SK-N-SH (cell line): Measurements from ENCODE around the gene ADCYAP1R1. TPM values are rescaled to one million over a fixed set of nuclear protein-coding genes. Genes with fewer than 3 reads are reported as not detected.

Experiments used
- CTCF ChIA-PET: fragments of 300-600, 350-600 bp; formaldehyde crosslinking; extraction: SDS; loops from one replicate; lab custom pipeline; 2021; lab: Yijun Ruan, JAX
- POLR2A ChIA-PET: fragments of 350-600 bp; sonication (Branson Sonifier 250); formaldehyde crosslinking; extraction: SDS; loops from one replicate; lab custom pipeline; 2020; ENCODE audit warnings: antibody characterized with exemption, inconsistent platforms; lab: Yijun Ruan, JAX
- DNase-seq: peaks from one replicate; pipeline ENCODE4 v3.0.0; 2012
- H2AFZ ChIP-seq: fragments of 200-600 bp; sonication (generic); 2 replicates; pipeline ENCODE4 v1.8.1; 2016; ENCODE audit warnings: antibody characterized with exemption, mild to moderate bottlenecking, low read depth
- H3F3A ChIP-seq: fragments of 200-600 bp; sonication (generic); replicated peaks from 2 replicates; pipeline ENCODE3; 2016; ENCODE audit warnings: antibody characterized with exemption, mild to moderate bottlenecking; ENCODE audit not compliant: insufficient read depth
- H3K27ac ChIP-seq, 2 experiments: fragments of 200-500 bp in 1 of 2; fragments of 200-600 bp in 1 of 2; sonication (Bioruptor generic) in 1 of 2; sonication (generic), shearing (Covaris generic) in 1 of 2; 2 replicates each; pipeline versions ENCODE4 v1.5.1 to v1.6.1; 2014 to 2016; ENCODE audit warnings: low read depth in 2 of 2, inconsistent platforms in 1 of 2, low read length in 1 of 2, mild to moderate bottlenecking in 1 of 2, mixed read lengths in 1 of 2
- H3K27me3 ChIP-seq: fragments of 200-600 bp; sonication (generic), shearing (Covaris generic); 2 replicates; pipeline ENCODE4 v1.6.1; 2016; ENCODE audit warnings: mixed run types; ENCODE audit not compliant: insufficient read depth
- H3K36me3 ChIP-seq, 2 experiments: fragments of 200-500 bp in 1 of 2; fragments of 200-600 bp in 1 of 2; sonication (Bioruptor generic) in 1 of 2; sonication (generic) in 1 of 2; replicated peaks in 1 of 2; 2 replicates each; pipeline versions ENCODE3 to v1.5.1; 2014 to 2016; ENCODE audit warnings: low read length in 1 of 2, mild to moderate bottlenecking in 1 of 2; ENCODE audit not compliant: insufficient read depth in 2 of 2, control insufficient read depth in 1 of 2
- H3K4me1 ChIP-seq, 2 experiments: fragments of 200-500 bp in 1 of 2; fragments of 200-600 bp in 1 of 2; sonication (Bioruptor generic) in 1 of 2; sonication (generic), shearing (Covaris generic) in 1 of 2; 2 replicates each; pipeline versions ENCODE4 v1.5.1 to v1.6.1; 2014 to 2016; ENCODE audit warnings: low read depth in 1 of 2, low read length in 1 of 2, mixed run types in 1 of 2; ENCODE audit not compliant: insufficient read depth in 2 of 2, control insufficient read depth in 1 of 2
- H3K4me2 ChIP-seq: fragments of 200-600 bp; sonication (generic), shearing (Covaris generic); 2 replicates; pipeline ENCODE4 v1.6.1; 2017; ENCODE audit warnings: mixed run types
- H3K4me3 ChIP-seq, 2 experiments: fragments of 200-500 bp in 1 of 2; fragments of 200-600 bp in 1 of 2; sonication (Bioruptor generic) in 1 of 2; sonication (generic), shearing (Covaris generic) in 1 of 2; 2 replicates each; pipeline versions ENCODE4 v1.5.1 to v1.8.1; 2014 to 2016; ENCODE audit warnings: low read depth in 2 of 2, inconsistent platforms in 1 of 2, low read length in 1 of 2, mild to moderate bottlenecking in 1 of 2, mixed read lengths in 1 of 2, moderate library complexity in 1 of 2
- H3K79me2 ChIP-seq: fragments of 200-600 bp; sonication (generic); 2 replicates; pipeline ENCODE4 v1.8.1; 2017; ENCODE audit warnings: mild to moderate bottlenecking; ENCODE audit not compliant: insufficient read depth
- H3K9ac ChIP-seq: fragments of 200-600 bp; sonication (generic); 2 replicates; pipeline ENCODE4 v1.6.1; 2017; ENCODE audit warnings: mixed run types
- H3K9me2 ChIP-seq: fragments of 200-600 bp; sonication (generic); 2 replicates; pipeline ENCODE4 v1.6.1; 2017; ENCODE audit warnings: mixed run types
- H3K9me3 ChIP-seq: fragments of 200-600 bp; sonication (generic); 2 replicates; pipeline ENCODE4 v1.6.1; 2017; ENCODE audit warnings: mixed run types, mild to moderate bottlenecking, moderate library complexity
- H4K20me1 ChIP-seq: fragments of 200-600 bp; sonication (generic); 2 replicates; pipeline ENCODE4 v1.6.1; 2017; ENCODE audit warnings: mild to moderate bottlenecking, mixed run types; ENCODE audit not compliant: insufficient read depth
- EZH2phosphoT487 ChIP-seq: fragments of 200-600 bp; sonication (generic); IDR thresholded peaks from 2 replicates; pipeline ENCODE4 v1.6.1; 2017; ENCODE audit warnings: low read depth, mixed run types, mild to moderate bottlenecking, antibody characterized with exemption, moderate library complexity, borderline replicate concordance
- FOSL2 ChIP-seq: IDR thresholded peaks from 2 replicates; pipeline ENCODE4 v1.4.0; 2012; ENCODE audit warnings: low read depth, mild to moderate bottlenecking, moderate library complexity, borderline replicate concordance
- FOXJ3 ChIP-seq: sonication (generic); formaldehyde crosslinking; IDR thresholded peaks from 2 replicates; pipeline ENCODE4 v1.5.1; 2020; ENCODE audit warnings: mild to moderate bottlenecking, missing genetic modification reagents
- FOXM1 ChIP-seq: IDR thresholded peaks from 2 replicates; pipeline ENCODE4 v1.4.0; 2012; ENCODE audit warnings: low read depth, mild to moderate bottlenecking
- MEF2A ChIP-seq: IDR thresholded peaks from 2 replicates; pipeline ENCODE4 v1.4.0; 2012; ENCODE audit warnings: low read depth, borderline replicate concordance
- MXI1 ChIP-seq: IDR thresholded peaks from 2 replicates; pipeline ENCODE4 v1.6.1; 2012; ENCODE audit warnings: mild to moderate bottlenecking, low read depth, low read length, improper control_type of control experiment
- NRF1 ChIP-seq: IDR thresholded peaks from 2 replicates; pipeline ENCODE4 v1.6.1; 2012; ENCODE audit warnings: low read depth, mild to moderate bottlenecking, low read length
- PBX3 ChIP-seq: IDR thresholded peaks from 2 replicates; pipeline ENCODE4; 2012
- POLR2AphosphoS5 ChIP-seq: IDR thresholded peaks from 2 replicates; pipeline ENCODE4 v1.6.1; 2012; ENCODE audit warnings: low read depth, low read length
- RCOR1 ChIP-seq: fragments of 150-350 bp; IDR thresholded peaks from 2 replicates; pipeline ENCODE4 v1.6.1; 2017; ENCODE audit warnings: antibody characterized with exemption, low read length
- RFX5 ChIP-seq: IDR thresholded peaks from 2 replicates; pipeline ENCODE4 v1.6.1; 2012; ENCODE audit warnings: mild to moderate bottlenecking, improper control_type of control experiment, low read length
- RXRA ChIP-seq: IDR thresholded peaks from 2 replicates; pipeline ENCODE4 v1.4.0; 2012; ENCODE audit warnings: low read depth, mild to moderate bottlenecking, borderline replicate concordance
- SIN3A ChIP-seq: IDR thresholded peaks from 2 replicates; pipeline ENCODE4 v1.6.1; 2012; ENCODE audit warnings: low read depth, mild to moderate bottlenecking, low read length, moderate library complexity, borderline replicate concordance
- SMC3 ChIP-seq: IDR thresholded peaks from 2 replicates; pipeline ENCODE4 v1.6.1; 2012; ENCODE audit warnings: low read depth, low read length, improper control_type of control experiment
- TEAD4 ChIP-seq: IDR thresholded peaks from 2 replicates; pipeline ENCODE4 v1.4.0; 2012; ENCODE audit warnings: mild to moderate bottlenecking, borderline replicate concordance; ENCODE audit not compliant: insufficient read depth
- USF1 ChIP-seq: IDR thresholded peaks from 2 replicates; pipeline ENCODE4 v1.4.0; 2012; ENCODE audit warnings: low read depth, borderline replicate concordance
- WGBS: methylation state at CpG from one replicate; pipeline ENCODE4 v1.1.6; 2017; ENCODE audit warnings: low lambda C conversion rate; 5-methylcytosine and 5-hydroxymethylcytosine counted together
- polyA plus RNA-seq, 3 experiments: library from polyadenylated mRNA; depleted of rRNA; stranded (reverse); fragments of >200 nt; gene quantifications; 2 replicates each; pipeline ENCODE4 v1.2.3, GENCODE V29; 2012

Gene ADCYAP1R1
- polyA plus RNA-seq, 1 of the 3 experiments (the other 2 are of a cell fraction) = 0.08 TPM

DNA sequence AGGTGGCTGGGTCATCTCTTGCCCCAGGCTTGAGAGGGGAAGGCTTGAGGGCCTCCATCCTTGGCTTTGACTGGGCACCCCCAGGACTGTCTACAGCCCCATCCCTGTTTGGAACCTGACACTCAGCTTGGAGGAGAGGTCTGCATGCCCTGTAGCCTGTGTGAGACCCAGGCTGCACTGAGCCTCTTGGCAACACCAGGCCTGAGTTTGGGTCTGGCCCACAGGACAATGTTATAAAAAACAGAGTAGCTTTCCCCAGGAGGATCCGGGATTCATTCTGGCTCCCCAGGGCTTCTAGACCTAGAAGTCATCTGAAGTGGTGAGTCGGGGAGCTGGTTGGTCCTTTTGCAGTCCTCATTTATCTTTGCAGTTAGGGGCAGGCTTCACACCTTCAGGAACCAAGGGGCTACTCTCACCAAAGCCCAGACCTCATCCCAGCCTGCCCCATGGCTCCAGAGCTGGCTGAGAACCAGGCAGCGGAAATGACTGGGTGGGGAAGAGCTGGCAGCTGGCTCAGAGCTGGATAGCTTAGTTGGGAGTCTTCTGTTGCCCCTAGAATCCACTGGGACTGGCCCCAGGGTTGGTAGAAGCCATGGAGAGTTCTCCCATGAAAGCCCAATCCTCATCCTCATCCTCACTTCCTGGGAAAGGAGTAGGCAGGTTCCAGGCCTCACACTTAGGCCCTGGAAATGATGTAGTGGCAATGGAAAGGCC lies 68.8 kb downstream of the ADCYAP1R1 start:
- DNase-seq = no peak
- ChIA-PET POLR2A (interaction anchor here (0.8 to 3.5 kb wide), 2 partner anchors 71 to 137 kb away, joined by 3 to 35 read pairs; no protein-coding TSS in a partner anchor), CTCF (interaction anchor here (0.5 to 14.1 kb wide), 14 partner anchors 14 to 376 kb away, joined by 3 to 1191 read pairs (median 36); partner anchors contain the start of gene ADCYAP1R1)
- Histone ChIP-seq H2AFZ (no peak overlapping the region), H3K27ac (no peak overlapping the region), H4K20me1 (no peaks in the 10 kb centered on the region; the same call in 1 of the 2 replicates), H3K9me2 (no peaks in the 10 kb centered on the region), H3K4me2 (no peak overlapping the region), H3K36me3 (no peaks in the 10 kb centered on the region), H3F3A (no peaks in the 10 kb centered on the region), H3K9me3 (no peaks in the 10 kb centered on the region), H3K4me1 (peaks cover 0 to 5% of the 10 kb centered on the region in 2 experiments; a peak in 2 of 4 replicates), H3K9ac (no peak overlapping the region), H3K79me2 (no peaks in the 10 kb centered on the region), H3K4me3 (no peak overlapping the region), H3K27me3 (no peaks in the 10 kb centered on the region; the same call in 1 of the 2 replicates)
- TF ChIP-seq FOSL2 (no peak), MEF2A (no peak), FOXJ3 (no peak), SIN3A (no peak), POLR2AphosphoS5 (no peak), RXRA (no peak), FOXM1 (no peak)
- WGBS = 16% methylated on average over 3 of the region's 3 CpGs

DNA sequence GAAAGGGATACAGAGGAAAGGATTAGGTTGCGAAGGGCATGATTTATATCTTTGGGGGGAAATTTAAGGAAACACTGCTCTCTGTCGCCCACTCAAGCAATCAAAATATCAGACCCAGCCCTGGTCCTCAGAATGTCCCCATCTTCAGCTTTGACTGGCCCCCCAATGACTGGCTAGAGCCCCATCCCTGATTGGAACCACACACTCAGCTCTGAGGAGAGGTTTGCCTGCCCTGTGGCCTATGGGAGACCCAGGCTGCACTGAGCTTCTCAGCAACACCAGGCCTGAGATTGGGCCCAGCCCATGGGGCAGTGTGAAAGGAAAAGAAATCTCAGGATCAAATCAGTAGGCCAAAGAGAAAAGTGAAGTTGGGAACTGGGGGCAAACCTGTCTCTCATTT lies 69.5 kb downstream of the ADCYAP1R1 start:
- ChIA-PET POLR2A (interaction anchor here (0.8 to 3.5 kb wide), 3 partner anchors 72 to 137 kb away, joined by 3 to 35 read pairs (median 4); no protein-coding TSS in a partner anchor), CTCF (interaction anchor here (0.7 to 14.1 kb wide), 44 partner anchors 13 to 438 kb away, joined by 3 to 1191 read pairs (median 11); partner anchors contain the start of genes ADCYAP1R1, GHRHR and MINDY4)
- peaks cover 0 to 2% of the 10 kb centered on the region in 2 experiments; a peak in 2 of 4 replicates for H3K4me1 ChIP-seq
- no peak overlapping the region for H3K4me2 ChIP-seq
- no peaks in the 10 kb centered on the region for H3K36me3 ChIP-seq
- H3K9ac ChIP-seq = no peak overlapping the region
- no peaks in the 10 kb centered on the region for H3F3A ChIP-seq
- TF ChIP-seq NRF1 (no peak), RXRA (no peak), PBX3 (no peak), POLR2AphosphoS5 (no peak), SMC3 (no peak), MXI1 (no peak), USF1 (no peak), EZH2phosphoT487 (no peak), TEAD4 (no peak), MEF2A (no peak), RFX5 (no peak), RCOR1 (no peak)
- no peak for DNase-seq
- H3K4me3 ChIP-seq = no peak overlapping the region
- no peak overlapping the region for H3K27ac ChIP-seq
- H3K9me3 ChIP-seq = no peaks in the 10 kb centered on the region
- H3K9me2 ChIP-seq = no peaks in the 10 kb centered on the region
- no peaks in the 10 kb centered on the region; the same call in 1 of the 2 replicates for H3K27me3 ChIP-seq
- H4K20me1 ChIP-seq = no peaks in the 10 kb centered on the region; the same call in 1 of the 2 replicates
- no peak overlapping the region for H2AFZ ChIP-seq
- 53% methylated on average over 2 of the region's 2 CpGs for WGBS
- no peaks in the 10 kb centered on the region for H3K79me2 ChIP-seq
